Measurements from ENCODE around the gene IPO4.
"Not testable (repeated sequence)": the region's sequence is repeated elsewhere in the genome, so short reads cannot be mapped to it uniquely, and the experiment has no call there.

The IPO4 gene, protein sequence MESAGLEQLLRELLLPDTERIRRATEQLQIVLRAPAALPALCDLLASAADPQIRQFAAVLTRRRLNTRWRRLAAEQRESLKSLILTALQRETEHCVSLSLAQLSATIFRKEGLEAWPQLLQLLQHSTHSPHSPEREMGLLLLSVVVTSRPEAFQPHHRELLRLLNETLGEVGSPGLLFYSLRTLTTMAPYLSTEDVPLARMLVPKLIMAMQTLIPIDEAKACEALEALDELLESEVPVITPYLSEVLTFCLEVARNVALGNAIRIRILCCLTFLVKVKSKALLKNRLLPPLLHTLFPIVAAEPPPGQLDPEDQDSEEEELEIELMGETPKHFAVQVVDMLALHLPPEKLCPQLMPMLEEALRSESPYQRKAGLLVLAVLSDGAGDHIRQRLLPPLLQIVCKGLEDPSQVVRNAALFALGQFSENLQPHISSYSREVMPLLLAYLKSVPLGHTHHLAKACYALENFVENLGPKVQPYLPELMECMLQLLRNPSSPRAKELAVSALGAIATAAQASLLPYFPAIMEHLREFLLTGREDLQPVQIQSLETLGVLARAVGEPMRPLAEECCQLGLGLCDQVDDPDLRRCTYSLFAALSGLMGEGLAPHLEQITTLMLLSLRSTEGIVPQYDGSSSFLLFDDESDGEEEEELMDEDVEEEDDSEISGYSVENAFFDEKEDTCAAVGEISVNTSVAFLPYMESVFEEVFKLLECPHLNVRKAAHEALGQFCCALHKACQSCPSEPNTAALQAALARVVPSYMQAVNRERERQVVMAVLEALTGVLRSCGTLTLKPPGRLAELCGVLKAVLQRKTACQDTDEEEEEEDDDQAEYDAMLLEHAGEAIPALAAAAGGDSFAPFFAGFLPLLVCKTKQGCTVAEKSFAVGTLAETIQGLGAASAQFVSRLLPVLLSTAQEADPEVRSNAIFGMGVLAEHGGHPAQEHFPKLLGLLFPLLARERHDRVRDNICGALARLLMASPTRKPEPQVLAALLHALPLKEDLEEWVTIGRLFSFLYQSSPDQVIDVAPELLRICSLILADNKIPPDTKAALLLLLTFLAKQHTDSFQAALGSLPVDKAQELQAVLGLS

GRCh38 chr14:24188251-24189058 lies at the start of gene IPO4:
Gene IPO4, minus strand, starts transcription at chr14:24188816. Its CDS starts 29 bp downstream, at chr14:24188787.
- peak; percentile 95 for DNase-seq

DNA sequence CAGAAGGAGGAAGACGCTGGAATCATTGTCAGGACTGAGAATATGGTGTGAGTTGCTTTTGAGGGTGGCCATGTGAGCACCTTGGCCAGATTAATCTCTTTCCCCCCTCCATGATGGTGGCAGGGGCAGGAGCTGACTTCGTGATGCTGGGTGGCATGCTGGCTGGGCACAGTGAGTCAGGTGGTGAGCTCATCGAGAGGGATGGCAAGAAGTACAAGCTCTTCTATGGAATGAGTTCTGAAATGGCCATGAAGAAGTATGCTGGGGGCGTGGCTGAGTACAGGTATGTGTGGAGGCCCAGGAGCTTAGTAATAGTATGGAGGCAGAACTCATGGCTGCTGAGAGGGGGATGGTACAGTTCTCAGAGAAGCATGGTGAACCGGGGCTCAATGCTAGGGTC lies 49.5 kb upstream of the IPO4 start:
- DNase-seq, result no peak

DNA sequence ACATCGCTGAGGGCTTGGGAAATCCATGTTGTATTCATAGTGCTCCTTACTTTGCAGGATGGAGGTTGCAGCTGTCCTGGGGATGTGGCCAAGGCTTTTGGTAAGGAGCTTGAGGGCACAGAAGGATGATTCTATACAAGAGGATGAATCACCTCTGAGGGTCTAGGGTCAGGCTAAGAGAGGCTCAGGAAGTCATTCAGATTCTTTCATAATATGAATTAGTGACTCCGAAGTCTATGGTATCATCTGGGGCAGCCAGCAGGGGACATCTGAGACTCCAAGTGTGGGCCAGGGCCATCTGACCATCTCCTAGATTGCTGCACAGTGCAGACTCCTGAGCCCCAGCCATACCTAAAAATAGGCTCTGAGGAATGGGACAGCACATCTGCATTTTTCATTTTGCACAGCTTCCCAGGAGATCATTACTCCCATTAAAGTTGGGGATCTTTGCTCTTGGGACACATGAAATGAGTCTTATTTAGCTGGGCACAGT lies 48.9 kb upstream of the IPO4 start:
- DNase-seq, result no peak

- DNase-seq, result no peak
Measured at GRCh38 chr14:24236689-24237462, 48.3 kb upstream of the IPO4 start.

- DNase-seq, result no peak
Measured at GRCh38 chr14:24235804-24236688, 47.4 kb upstream of the IPO4 start.

GRCh38 chr14:24234095-24235005 lies 45.7 kb upstream of the IPO4 start:
- DNase-seq, result no peak

DNA sequence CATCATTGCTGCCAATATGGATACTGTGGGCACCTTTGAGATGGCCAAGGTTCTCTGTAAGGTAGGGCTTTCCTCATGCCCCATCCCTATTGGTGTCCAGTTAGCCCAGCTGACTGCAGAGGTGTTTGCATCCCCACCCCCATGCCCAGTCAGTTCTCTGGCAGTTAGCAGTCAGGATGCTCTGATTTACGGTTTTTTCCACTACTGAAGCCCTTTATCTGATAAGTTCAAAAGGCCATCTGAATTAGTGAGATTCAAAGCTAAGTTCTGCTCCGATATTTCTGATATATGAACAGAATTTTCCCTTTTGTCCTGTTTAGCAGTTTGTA lies 44.9 kb upstream of the IPO4 start:
- no peak for DNase-seq

GRCh38 chr14:24232645-24233537 lies 44.3 kb upstream of the IPO4 start, which contains the start of gene GMPR2:
Gene GMPR2, plus strand, starts transcription at chr14:24232929. Its CDS starts 325 bp downstream, at chr14:24233254.
- no peak for DNase-seq

DNA sequence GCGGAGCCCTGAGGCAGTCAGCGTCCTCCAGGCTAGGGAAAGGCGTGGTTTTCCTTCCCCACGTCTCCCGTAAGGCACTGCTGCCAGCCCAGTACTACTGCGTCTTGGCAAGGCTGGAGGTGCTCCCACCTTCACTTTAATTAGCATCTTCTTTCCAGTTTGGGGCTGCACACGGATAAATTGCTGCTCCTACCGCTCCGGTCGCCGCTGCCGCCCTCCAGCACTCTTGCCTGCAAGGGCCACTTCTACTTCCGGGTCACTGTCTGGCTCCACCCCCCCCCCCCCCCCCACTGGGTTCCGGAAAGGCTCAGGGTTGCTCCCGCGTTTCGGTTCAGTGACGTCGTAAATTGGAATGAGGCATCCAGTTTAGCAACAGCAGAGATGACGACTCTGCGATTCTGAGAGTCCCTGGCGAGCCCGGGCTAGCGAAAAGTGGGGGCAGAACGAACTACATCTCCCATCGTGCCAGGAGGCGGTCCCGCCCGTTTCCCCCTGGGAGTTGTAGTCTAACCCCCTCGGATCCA lies 43.6 kb upstream of the IPO4 start, which contains the start of gene NEDD8:
TSS of gene NEDD8 (minus strand) at position 247 of the 524 bp plus-strand sequence. CDS start at position 147, 100 bp downstream.
- DNase-seq, result peak; percentile 92

DNA sequence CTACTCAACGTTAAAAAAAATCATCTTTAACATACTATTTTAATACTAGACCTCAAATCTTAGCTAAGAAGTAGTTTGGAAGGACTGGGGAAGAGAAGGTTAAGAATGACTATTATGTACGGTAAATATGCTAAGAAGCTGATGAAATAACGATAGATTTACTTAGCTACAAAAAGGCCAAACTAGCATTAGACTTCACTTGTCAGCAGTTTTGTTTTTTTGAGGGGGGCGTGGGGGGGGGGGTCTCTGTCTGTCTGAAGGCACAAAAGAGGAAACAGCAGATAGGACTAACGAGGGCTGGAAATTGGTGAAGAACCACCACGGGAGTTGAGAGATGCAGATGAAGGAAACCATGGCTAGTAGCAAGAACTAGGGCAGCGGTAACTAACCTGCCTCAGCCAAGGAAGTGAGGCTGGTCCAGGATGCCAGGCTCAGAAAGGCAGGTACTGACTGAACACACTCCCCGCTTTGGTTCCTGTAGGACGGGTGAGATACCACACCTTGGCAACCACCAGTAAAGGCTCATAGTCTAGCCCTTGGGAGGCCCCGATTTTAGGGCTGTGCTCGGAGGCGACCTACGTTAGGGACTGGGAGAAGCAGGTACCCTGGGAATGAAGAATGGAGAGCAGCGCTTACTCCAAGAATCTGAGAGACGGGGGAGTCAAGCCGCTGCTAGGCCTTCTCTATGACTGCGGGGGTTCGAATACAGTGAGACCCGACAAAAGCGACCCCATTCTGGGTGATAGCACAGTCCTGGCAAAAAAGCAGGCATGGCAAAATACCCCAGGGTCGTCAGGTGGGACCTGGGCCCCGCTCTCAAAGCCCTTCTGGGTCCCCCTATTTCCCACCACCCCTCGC lies 42.9 kb upstream of the IPO4 start:
- peak; percentile 63 for DNase-seq

DNA sequence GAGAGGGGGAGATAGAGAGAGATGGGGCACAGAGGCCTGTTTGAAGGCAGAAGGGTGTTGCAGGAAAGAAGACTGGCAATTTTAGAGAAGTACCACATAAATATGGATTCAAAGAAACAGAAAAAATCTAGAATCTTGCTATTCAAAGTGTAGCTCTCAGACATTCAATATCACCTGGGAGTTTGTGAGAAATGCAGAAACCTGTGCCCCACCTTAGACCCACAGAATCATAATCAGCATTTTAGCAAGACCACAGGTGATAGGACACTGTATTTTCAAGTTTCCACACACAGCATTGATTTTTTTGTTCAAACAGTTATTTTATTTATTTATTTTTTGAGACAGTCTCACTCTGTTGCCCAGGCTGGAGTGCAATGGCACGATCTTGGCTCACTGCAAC lies 40.3 kb upstream of the IPO4 start:
- no peak for DNase-seq

- no peak for DNase-seq
Measured at GRCh38 chr14:24226473-24226872, 37.9 kb upstream of the IPO4 start.

DNA sequence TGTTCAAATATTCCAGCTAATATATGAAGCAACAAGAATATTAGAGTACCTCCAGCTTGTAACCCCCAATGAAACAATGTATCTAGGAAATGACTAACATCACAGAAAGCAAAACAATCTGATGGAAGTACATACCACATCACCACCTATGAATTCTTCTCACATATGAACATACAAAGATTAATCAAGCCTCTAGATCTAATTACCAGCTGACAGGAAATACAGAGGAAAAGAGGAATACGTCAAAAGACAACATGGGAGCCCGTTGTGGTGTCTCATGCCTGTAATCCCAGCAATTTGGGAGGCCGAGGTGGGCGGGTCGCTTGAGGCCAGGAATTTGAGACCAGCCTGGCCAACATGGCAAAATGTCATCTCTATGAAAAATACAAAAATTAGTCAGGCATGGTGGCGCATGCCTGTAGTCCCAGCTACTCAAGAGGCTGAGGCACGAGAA lies 36.0 kb upstream of the IPO4 start:
- DNase-seq, result no peak

DNA sequence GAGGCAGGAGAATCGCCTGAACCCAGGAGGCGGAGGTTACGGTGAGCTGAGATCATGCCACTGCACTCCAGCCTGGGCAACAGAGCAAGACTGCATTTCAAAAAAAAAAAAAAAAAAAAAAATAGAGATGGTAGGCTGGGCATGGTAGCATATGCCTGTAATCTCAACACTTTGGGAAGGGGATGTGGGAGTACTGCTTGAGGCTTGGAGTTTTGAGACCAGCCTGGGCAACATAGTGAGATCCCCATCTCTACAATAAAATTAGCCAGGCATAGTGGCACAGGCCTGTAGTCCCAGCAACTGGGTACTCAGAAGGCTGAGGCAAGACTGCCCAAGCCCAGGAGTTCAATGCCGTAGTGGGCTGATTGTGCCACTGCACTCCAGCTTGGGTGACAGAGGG lies 34.4 kb upstream of the IPO4 start:
- not testable (repeated sequence) for DNase-seq

DNA sequence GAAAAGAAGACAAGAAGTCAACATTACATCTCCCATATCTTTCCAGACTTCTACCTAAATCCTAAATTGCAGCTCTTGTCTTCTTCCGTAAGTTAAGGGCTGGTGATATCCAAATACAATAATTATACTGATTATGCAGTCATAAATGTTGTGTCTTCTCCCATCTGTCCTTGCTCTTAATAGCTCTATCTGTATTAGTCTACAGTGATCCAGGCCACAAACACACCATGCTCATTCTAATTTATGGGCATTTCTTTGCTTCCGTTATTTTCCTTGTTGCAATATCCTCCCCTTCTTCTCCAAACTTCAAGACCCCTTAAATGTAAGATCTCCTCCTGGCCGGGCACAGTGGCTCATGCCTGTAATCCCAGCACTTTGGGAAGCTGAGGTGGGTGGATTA lies 30.9 kb upstream of the IPO4 start:
- no peak for DNase-seq

- DNase-seq, result no peak
Measured at GRCh38 chr14:24219080-24219479, 30.5 kb upstream of the IPO4 start.

GRCh38 chr14:24216876-24217275 lies 28.3 kb upstream of the IPO4 start:
- DNase-seq, result not testable (repeated sequence)
